Measurements from ENCODE around the gene UBE2I.

DNA sequence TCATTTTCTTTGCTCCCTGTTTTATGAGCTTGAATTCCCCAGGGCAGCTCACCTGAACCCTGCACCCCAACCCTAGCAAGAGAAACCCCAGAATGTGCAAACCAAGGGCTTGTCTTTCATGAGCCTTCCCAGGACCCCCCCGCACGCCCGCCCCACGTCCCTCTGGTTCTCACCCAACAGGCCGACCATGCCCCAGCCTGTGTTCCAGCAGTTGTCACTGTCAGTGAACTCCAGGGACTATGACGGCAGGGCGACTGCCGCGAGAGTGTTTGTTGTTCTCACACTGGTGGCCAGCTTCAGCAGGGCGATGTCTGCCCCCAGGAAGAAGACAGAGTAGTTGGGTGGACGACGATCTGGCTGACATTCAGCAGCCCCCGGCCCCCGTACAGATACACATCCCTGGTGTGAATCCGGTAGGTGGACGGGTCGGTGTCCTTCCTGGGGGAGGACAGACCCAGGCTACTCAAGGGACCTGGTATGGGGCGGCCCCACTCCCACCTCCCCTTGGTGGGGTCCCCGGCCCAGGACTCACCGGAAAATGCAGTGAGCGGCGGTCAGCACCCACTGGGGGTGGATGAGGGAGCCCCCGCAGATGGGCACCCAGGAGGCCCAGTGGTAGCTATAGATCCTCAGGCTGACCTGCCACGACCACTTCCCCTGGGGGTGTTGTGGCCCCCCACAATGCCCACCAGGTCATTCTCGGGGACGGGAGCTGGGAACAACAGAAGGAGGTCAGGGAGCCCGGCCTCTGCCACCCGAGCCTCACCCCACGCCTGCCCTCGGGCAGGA lies 33.5 kb upstream of the UBE2I start:
- TF ChIP-seq, protein P1, sequence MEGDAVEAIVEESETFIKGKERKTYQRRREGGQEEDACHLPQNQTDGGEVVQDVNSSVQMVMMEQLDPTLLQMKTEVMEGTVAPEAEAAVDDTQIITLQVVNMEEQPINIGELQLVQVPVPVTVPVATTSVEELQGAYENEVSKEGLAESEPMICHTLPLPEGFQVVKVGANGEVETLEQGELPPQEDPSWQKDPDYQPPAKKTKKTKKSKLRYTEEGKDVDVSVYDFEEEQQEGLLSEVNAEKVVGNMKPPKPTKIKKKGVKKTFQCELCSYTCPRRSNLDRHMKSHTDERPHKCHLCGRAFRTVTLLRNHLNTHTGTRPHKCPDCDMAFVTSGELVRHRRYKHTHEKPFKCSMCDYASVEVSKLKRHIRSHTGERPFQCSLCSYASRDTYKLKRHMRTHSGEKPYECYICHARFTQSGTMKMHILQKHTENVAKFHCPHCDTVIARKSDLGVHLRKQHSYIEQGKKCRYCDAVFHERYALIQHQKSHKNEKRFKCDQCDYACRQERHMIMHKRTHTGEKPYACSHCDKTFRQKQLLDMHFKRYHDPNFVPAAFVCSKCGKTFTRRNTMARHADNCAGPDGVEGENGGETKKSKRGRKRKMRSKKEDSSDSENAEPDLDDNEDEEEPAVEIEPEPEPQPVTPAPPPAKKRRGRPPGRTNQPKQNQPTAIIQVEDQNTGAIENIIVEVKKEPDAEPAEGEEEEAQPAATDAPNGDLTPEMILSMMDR (IDR thresholded peaks at IDR 0.05; ENCODE audit: insufficient read depth, low read length, poor library complexity, severe bottlenecking) = no peak
- no peak for TF ChIP-seq EZH2phosphoT487 (conservative IDR thresholded peaks at IDR 0.05; ENCODE audit: low read length)

Data from SU-DHL-6 (cell line).